Measurements from ENCODE around the gene KDM2B. TPM values are rescaled to one million over a fixed set of nuclear protein-coding genes. Genes with fewer than 3 reads are reported as not detected.

KDM2B gene
- total RNA-seq, 1 donor from 2014 or later: 23.8 TPM

GRCh38 chr12:121570467-121571283 lies 10.1 kb downstream of the KDM2B start:
- TF ChIP-seq CTCF (conservative IDR thresholded peaks at IDR 0.05; ENCODE audit: low read depth, low read length): no peak
- no peak for DNase-seq (ENCODE audit: low read depth)
- H3K4me3 ChIP-seq (ENCODE audit: low read depth, low read length): no peak overlapping the region

DNA sequence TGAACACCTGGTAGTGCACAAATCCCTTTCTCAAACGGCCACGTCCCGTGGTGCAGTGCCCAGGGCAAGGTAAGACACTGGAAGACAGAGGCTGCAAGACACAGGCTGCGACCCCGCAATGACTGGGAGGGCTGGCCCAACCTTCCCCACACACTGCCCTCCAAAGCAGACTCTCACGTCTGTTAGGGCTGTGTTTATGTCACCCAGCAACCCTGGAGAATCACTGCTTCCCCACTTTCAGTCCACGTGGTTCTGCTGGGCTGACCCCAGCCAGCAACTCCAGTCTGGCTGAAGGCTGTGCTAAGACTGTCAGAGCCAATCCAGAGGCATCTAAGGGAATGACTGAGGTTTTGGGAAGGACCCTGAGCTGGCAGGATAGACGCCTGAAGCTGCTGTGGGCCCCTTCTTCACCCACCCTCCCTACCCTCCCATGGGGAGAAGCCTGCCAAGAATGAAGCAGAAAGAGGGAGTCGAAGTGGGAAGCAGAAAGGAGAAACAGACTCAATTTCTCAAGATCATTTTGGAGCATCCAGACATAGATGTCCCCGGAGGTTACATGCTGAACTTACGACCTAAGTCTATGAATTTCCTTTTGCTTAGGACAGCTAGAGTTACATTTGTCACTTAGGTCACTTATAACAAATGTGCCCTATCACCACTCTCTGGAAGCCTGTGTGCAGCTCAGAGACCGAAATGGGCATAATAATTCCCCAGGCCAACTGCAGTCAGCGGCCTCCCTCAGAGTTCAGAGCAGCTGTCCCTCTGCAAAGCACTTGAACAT lies 11.7 kb downstream of the KDM2B start:
- TF ChIP-seq CTCF (conservative IDR thresholded peaks at IDR 0.05; ENCODE audit: low read depth, low read length): no peak

DNA sequence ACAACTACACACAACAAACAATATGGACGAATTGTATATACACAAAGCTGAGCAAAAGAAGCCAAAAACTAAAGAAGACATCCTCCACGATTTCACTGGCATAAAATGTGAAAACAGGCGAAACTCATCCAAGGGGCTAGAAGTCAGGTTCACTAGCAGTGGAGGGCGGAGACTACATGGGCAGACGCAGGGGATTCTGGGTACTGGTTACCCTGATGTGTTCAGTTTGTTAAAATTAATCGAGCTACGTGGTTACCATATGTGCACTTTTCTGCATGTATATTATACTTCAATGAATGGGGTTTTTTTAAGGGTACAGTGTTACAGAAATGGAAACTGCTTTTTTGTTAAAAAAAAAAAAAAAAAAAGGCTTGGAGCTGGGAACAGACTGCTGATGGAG lies 12.3 kb downstream of the KDM2B start:
- no peak overlapping the region for H3K4me3 ChIP-seq (ENCODE audit: low read depth, low read length)
- DNase-seq (ENCODE audit: low read depth): no peak
- no peak for TF ChIP-seq CTCF (conservative IDR thresholded peaks at IDR 0.05; ENCODE audit: low read depth, low read length)

More for the DNA sequence above, 11.7 kb downstream of the KDM2B start:
- no peak overlapping the region for H3K4me3 ChIP-seq (ENCODE audit: low read depth, low read length)
- no peak for DNase-seq (ENCODE audit: low read depth)

- no peak for DNase-seq (ENCODE audit: low read depth)
- no peak overlapping the region for H3K4me3 ChIP-seq (ENCODE audit: low read depth, low read length)
- no peak for TF ChIP-seq CTCF (conservative IDR thresholded peaks at IDR 0.05; ENCODE audit: low read depth, low read length)
Measured at GRCh38 chr12:121565076-121565475, 15.7 kb downstream of the KDM2B start.

DNA sequence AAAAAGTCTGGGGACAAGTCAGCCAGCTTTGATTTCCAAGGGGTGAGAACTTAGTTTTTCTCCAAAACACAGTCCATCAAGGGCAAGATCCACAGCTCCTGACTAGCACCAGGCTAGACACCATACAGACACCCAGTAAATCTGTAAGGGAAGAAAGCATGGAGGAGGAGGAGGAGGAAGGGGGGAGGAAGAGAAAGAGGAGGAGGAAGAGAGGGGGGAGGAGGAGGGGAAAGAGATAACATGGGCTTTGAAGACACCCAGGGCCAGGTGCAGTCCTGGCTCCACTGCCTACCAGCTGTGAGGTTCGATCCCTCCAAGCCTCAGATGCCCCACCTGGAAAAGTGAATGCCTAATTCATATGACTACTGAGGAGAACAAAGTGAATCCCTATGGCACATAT lies 18.3 kb downstream of the KDM2B start:
- H3K4me3 ChIP-seq (ENCODE audit: low read depth, low read length): no peak overlapping the region
- no peak for TF ChIP-seq CTCF (conservative IDR thresholded peaks at IDR 0.05; ENCODE audit: low read depth, low read length)
- no peak for DNase-seq (ENCODE audit: low read depth)

DNA sequence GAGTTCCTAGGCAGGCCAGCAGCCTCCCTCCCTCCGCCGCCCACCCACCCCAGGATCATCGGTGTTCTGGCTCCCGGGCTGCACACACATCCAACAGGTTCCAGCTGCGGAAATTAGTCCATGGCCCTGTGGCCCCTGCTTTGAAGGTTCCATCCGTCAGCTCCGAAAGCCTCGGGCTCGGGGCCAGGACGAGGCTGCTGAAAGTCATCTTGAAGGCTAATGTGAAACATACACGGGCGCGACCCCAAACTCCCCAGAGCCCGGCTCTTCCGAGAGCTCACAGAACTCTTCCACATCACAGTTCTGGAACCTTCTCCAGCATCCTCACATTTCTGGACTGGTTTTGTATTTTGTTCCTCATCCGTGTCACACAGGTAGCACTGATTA lies 19.8 kb downstream of the KDM2B start:
- H3K4me3 ChIP-seq (ENCODE audit: low read depth, low read length): no peak overlapping the region
- no peak for DNase-seq (ENCODE audit: low read depth)
- TF ChIP-seq CTCF (conservative IDR thresholded peaks at IDR 0.05; ENCODE audit: low read depth, low read length): no peak
